ENCODE measurements around the gene GTPBP2.
"Not testable (repeated sequence)": the region's sequence is repeated elsewhere in the genome, so short reads cannot be mapped to it uniquely, and the experiment has no call there.

Gene GTPBP2

DNA sequence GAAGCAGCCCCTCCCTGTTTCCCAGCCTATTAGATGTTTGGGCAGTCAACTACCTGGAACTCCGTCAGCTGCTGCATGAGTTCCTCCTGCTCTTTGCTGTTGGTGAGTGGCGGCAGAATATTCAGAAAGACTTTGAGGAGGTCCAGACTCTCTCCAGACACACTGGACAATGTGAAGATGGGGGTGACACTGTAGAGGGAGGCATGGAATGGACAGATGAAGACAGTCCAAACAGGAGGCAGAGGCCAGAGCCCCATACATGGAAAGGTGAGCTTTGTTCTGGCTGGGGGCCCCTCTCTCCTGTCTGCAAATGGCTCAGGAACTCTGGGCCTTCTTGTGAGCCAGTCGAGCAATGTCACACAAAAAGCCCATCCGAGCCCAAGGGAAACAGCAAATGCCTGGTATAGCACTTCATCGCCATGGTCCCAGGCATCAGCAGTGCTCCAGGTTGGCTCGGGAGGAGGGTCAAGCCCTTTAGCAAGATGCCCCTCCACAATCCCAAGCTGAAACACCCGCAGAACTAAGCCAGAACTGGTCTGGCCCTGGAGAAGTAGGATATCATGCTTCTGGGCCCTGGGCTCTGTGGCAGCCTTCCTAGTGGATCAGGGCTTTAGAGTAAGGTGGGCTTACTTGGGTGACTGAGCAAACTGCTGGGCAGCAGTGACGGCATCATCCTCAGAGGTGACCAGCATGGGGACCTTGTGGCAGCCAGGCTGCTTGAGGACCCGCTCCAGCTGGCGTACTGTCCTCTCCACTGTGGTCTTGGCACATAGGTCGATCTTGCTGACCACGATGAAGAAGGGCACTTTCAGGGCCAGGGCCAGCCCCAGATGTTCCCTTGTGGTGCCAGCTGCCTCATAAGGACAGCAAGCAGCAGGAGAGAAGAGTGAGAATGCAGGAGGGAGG is 4.9 kb downstream of the GTPBP2 start:
- FAIRE-seq: no peak

DNA sequence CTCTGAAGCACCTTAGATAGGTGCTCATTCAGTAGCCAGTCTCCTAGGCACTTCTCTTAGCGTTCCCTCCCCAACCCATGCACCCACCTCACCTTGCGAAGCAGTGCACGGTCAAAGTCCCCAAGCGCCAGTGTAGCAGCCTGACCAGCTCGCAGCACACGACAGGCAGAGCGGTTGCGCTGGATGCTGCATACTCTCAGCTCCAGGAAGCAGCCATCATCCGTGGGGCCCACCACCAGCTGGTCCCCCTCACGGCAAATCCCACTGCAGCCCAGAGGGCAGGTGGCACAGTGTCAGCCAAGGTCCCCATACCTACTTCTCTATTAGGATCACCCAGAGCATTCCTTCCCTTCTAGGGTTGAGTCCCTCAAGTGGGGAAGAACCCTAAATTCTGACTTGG is 6.5 kb downstream of the GTPBP2 start:
- no peak for FAIRE-seq

- no peak for FAIRE-seq
Measured at GRCh38 chr6:43621836-43622180, 7.3 kb downstream of the GTPBP2 start.

- no peak for FAIRE-seq
Measured at GRCh38 chr6:43621078-43621835, 7.8 kb downstream of the GTPBP2 start.

DNA sequence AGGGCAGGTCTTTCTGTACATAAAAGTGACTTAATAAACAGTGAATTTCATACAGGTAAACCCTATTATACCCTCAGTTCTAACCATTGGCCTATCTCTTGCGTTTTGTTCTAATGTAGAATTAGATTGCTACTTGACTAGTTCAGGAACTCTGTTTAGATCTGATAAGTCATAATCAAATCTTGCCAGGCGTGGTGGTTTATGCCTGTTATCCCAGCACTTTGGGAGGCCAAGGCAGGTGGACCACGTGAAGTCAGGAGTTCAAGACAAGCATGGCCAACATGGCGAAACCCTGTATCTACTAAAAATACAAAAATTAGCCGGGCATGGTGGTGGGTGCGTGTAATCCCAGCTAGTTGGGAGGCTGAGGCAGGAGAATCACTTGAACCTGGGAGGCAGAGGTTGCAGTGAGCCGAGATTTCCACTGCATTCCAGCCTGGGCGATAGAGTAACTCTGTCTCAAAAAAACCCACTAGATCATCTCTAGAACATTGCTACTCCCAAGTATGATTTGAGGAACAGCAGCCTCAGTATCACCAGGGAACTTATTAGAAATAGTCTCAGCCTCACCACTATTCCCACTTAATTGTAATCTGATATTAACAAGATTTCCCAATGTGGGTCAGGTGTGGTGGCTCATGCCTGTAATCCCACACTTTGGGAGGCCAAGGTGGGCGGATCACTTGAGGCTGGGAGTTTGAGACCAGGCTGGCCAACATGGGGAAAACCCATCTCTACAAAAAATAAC is 12.2 kb downstream of the GTPBP2 start:
- no peak for FAIRE-seq

DNA sequence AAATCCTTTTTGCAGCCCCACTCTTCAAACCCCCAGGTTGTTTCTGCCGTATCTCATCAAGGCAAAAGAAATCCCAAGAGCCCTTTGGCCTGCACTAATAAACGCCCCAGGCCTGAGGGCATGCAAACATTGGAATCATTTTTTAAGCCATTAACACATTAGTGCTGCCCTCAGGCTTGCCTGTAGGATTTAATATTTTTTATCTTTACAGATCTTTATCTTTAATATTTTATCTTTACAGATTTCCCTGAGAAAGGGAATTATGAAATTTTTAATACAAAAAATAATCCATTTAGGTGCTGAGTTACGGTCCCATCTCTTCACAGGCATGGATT is 14.7 kb downstream of the GTPBP2 start:
- no peak for FAIRE-seq

DNA sequence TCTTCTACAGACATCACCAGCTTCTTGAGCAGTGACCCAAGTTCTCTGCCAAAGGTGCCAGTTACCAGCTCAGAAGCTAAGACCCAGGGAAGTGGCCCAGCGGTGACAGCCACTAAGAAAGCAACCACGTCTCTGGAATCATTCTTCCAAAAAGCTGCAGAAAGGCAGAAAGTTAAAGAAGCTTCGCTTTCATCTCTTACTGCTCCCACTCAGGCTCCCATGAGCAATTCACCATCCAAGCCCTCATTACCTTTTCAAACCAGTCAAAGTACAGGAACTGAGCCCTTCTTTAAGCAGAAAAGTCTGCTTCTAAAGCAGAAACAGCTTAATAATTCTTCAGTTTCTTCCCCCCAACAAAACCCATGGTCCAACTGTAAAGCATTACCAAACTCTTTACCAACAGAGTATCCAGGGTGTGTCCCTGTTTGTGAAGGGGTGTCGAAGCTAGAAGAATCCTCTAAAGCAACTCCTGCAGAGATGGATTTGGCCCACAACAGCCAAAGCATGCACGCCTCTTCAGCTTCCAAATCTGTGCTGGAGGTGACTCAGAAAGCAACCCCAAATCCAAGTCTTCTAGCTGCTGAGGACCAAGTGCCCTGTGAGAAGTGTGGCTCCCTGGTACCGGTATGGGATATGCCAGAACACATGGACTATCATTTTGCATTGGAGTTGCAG is 15.2 kb downstream of the GTPBP2 start:
- FAIRE-seq: no peak

- FAIRE-seq: no peak
Measured at GRCh38 chr6:43610431-43610830, 18.6 kb downstream of the GTPBP2 start.

- no peak for FAIRE-seq
Measured at GRCh38 chr6:43609402-43609801, 19.7 kb downstream of the GTPBP2 start.

DNA sequence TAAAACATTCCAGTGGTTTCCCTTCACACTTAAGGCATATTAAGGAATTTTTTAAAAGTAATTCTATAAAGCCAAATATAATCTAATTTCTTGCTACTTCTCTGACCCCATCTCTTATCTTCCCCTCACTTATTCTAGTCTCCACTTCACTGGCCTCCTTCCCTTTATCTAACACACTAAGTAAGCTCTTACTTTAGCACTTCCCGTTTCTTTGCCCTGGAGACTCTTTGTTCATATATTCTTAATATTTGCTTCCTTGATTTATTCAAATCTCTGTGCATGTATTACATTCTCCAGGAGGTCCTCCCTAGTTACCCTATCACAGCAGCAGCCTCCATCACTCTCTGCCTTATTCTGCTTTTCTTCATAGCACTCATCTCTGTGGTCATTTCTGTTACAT is 20.3 kb downstream of the GTPBP2 start:
- FAIRE-seq: no peak

DNA sequence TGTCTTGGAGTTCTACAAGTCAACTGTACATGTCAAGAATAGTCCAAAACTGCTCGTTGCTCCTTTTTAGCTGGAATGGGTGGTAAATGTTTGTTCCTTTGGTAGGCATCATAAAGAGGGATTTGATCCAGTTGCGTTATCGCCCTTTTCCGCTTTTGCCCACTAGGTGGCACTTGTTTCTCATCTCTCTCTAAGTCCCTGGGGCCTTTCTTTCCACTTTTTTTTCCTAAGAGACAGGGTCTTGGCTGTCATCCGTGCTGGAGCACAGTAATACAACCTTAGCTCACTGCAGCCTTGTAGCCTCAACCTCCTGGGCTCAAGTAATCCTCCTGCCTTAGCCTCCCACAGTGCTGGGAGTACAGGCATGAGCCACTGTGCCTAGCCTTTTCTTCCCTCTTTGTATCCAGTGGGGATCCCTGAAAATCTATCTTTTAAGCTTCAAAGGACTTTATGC is 20.7 kb downstream of the GTPBP2 start:
- no peak for FAIRE-seq

GRCh38 chr6:43606019-43606418 is 23.0 kb downstream of the GTPBP2 start:
- FAIRE-seq: no peak

DNA sequence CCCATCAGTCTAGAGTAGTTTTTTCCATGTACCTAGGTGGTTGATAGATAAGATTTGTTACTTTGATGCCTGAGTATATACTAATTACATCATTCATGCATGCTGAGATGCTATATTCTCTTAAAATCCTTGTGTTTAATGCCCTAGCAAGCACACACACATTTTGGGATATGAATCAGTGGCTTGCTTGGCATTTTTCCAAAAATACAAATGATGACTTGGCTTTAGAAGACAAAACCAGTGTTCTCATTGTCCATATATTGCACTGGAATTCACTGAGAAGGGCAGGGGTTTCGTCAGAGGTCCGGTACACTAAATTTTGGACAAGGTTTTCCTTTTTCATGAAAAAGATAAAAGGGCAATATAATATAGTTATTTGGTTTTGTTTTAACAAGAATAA is 24.9 kb downstream of the GTPBP2 start:
- FAIRE-seq: no peak

GRCh38 chr6:43600595-43600994 is 28.5 kb downstream of the GTPBP2 start:
- FAIRE-seq: no peak

DNA sequence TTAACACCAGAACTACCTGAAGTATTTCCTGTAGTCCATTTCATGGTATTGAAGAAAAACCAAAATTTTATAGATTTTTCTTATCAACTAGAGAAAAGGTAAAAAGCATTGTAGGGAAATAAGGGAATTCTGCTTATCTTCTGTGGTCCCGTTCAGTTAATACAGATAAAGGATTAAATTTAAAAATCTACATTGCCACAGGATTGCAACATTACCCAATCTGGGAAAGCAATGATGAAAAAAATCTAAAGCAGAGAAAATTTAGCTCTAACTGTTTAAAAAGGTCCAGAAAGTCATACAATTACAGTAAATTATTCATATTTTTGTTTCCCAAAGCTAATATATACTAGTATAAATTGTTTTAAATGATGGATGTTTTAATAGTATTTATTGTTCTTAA is 35.1 kb downstream of the GTPBP2 start:
- FAIRE-seq: no peak

- not testable (repeated sequence) for FAIRE-seq
Measured at GRCh38 chr6:43589564-43589963, 39.5 kb downstream of the GTPBP2 start.

- FAIRE-seq: no peak
Measured at GRCh38 chr6:43588194-43588593, 40.9 kb downstream of the GTPBP2 start.

DNA sequence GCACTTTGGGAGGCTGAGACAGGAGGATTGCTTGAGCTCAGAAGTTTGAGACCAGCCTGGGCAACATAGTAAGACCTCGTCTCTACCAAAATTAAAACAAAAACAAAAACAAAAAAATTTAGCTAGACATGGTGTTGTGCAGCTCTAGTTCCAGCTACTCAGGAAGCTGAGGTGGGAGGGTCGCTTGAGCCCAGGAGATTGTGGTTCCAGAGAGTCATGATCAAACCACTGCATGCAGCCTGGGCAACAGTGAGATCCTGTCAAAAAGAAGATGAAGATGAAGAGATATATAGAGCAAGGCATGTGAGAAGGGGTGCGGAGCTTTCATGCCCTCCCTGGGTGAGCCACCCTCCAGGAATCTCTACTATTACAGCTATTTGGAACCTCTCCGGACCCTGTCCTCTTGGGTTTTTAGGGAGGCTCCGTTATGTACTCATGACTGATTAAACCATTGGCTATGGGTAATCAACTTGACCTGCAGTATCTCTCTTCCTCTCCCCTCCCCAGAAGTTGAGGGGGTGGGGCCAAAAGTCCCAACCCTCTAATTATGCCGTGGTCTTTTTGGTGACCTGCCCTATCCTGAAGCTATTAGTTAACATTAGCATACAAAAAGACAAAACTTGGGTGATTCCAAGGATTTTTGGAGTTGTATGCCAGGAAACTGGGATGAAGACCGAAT is 44.0 kb downstream of the GTPBP2 start:
- FAIRE-seq: no peak

- FAIRE-seq: no peak
Measured at GRCh38 chr6:43582911-43583310, 46.2 kb downstream of the GTPBP2 start.

DNA sequence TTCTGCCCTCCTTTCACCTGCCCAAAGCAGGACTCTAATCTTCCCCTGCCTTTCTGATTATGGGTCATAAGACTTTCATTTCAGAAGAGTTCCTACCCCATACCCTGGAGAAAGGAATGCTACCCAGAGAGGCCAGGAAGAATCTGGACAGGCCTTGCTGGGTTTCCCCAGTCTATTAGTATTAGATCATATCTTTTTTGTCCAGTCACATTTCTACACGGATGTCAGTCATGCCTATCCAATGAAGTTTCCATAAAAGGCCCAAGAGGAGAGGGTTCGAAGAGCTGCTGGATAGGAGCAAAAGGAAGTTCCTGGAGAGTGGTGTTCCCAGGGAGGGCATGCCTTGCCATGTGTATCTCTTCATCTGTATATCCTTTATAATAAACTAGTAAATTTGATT is 49.9 kb downstream of the GTPBP2 start:
- no peak for FAIRE-seq

GRCh38 chr6:43578748-43579147 is 50.3 kb downstream of the GTPBP2 start:
- FAIRE-seq: no peak

Data from colon (tissue), 2 donors.